HepG2 (cell line): ENCODE data around the gene IQGAP2. TPM values are rescaled to one million over a fixed set of nuclear protein-coding genes. Genes with fewer than 3 reads are reported as not detected.

Experiments used
- ASH2L ChIP-seq: fragments of 300-600, 200-600 bp; sonication (generic); IDR thresholded peaks from 2 replicates; pipeline ENCODE4 v1.7.0; 2017; ENCODE audit warnings: low read depth, mild to moderate bottlenecking, moderate library complexity, mixed read lengths, low read length; ENCODE audit not compliant: insufficient read length
- BRCA1 ChIP-seq: sonication (generic); formaldehyde crosslinking; IDR thresholded peaks from 2 replicates; pipeline ENCODE4 v1.4.0; 2020; ENCODE audit warnings: missing genetic modification reagents
- MAF1 ChIP-seq: sonication (generic); formaldehyde crosslinking; IDR thresholded peaks from 2 replicates; pipeline ENCODE4 v1.5.0; 2020; ENCODE audit warnings: missing genetic modification reagents, borderline replicate concordance
- MIXL1 ChIP-seq: IDR thresholded peaks from 2 replicates; pipeline ENCODE4 v1.6.1; 2016
- TBL1XR1 ChIP-seq: fragments of 150-350 bp; IDR thresholded peaks from 2 replicates; pipeline ENCODE4 v1.6.1; 2014; ENCODE audit warnings: borderline replicate concordance, low read length; ENCODE audit not compliant: partially characterized antibody
- TEF ChIP-seq: sonication (generic); formaldehyde crosslinking; IDR thresholded peaks from 2 replicates; pipeline ENCODE4 v1.5.0; 2020; ENCODE audit warnings: missing genetic modification reagents
- ZBTB21 ChIP-seq: sonication (generic); formaldehyde crosslinking; IDR thresholded peaks from 2 replicates; pipeline ENCODE4 v1.4.0; 2020; ENCODE audit warnings: missing genetic modification reagents
- ZMYM2 ChIP-seq: sonication (generic); formaldehyde crosslinking; IDR thresholded peaks from 2 replicates; pipeline ENCODE4 v1.8.0; 2022; ENCODE audit warnings: mild to moderate bottlenecking, missing genetic modification reagents
- ZNF34 ChIP-seq: sonication (generic); formaldehyde crosslinking; IDR thresholded peaks from 2 replicates; pipeline ENCODE4 v1.4.0; 2020; ENCODE audit warnings: mild to moderate bottlenecking, missing genetic modification reagents, borderline replicate concordance
- ZNF773 ChIP-seq: sonication (generic); formaldehyde crosslinking; IDR thresholded peaks from 2 replicates; pipeline ENCODE4 v1.4.0; 2020; ENCODE audit warnings: missing genetic modification reagents, borderline replicate concordance
- ZNF800 ChIP-seq: sonication (generic); formaldehyde crosslinking; IDR thresholded peaks from 2 replicates; pipeline ENCODE4 v1.4.0; 2020; ENCODE audit warnings: missing genetic modification reagents
- polyA plus RNA-seq, 8 experiments: library from polyadenylated mRNA; depleted of rRNA in 3 of 8; stranded (reverse) in 7 of 8; unstranded in 1 of 8; fragments of >200 nt; fragmentation: Illumina TruSeq in 4 of 8; extraction: Trizol in 4 of 8; gene quantifications; 2 replicates each; pipeline versions ENCODE4 v1.2.1 to v1.2.3, GENCODE V29; 2011 to 2016; ENCODE audit warnings: low read depth in 4 of 8, missing spikeins in 1 of 8, mixed read lengths in 1 of 8; ENCODE audit not compliant: insufficient read depth in 1 of 8
- total RNA-seq, 5 experiments: library from RNA; depleted of rRNA; stranded (reverse); fragments of >200 nt; fragmentation: Illumina TruSeq; extraction: Trizol; gene quantifications; 2 replicates each; pipeline ENCODE4 v1.2.3, GENCODE V29; 2016; ENCODE audit warnings: low read depth in 1 of 5
- TF ChIP-seq, protein P1 (sequence below): IDR thresholded peaks from 2 replicates; pipeline ENCODE4 v1.6.1; 2016; ENCODE audit warnings: missing genetic modification reagents, missing compliant biosample characterization
- TF ChIP-seq, protein P2 (sequence below): sonication (generic); formaldehyde crosslinking; IDR thresholded peaks from 2 replicates; pipeline ENCODE4 v1.4.0; 2020; ENCODE audit warnings: mild to moderate bottlenecking, low read depth, missing genetic modification reagents
- TF ChIP-seq, protein P3 (sequence below): sonication (generic); formaldehyde crosslinking; conservative IDR thresholded peaks from 2 replicates; pipeline ENCODE4 v1.4.0; 2020; ENCODE audit warnings: missing genetic modification reagents
- TF ChIP-seq, protein P4 (sequence below): sonication (generic); formaldehyde crosslinking; conservative IDR thresholded peaks from 2 replicates; pipeline ENCODE4 v1.4.0; 2020; ENCODE audit warnings: mild to moderate bottlenecking, missing genetic modification reagents, moderate library complexity

The IQGAP2 gene
- total and polyA plus RNA-seq, 2 of the 13 experiments (the other 11 are each of a cell fraction or from before 2014, with no cell fraction given): 35.2 to 83.3 TPM

- TF ChIP-seq TEF (CRISPR knock-in tag): no peak
- 0 out of 2 replicates have a peak, but pooled peaks have one; percentile 11 for TF ChIP-seq ZMYM2
- TF ChIP-seq MIXL1 (CRISPR knock-in tag): no peak
- TF ChIP-seq ZNF800 (CRISPR knock-in tag): 0 out of 2 replicates have a peak, but pooled peaks have one; percentile 45
- TF ChIP-seq ZNF34 (CRISPR knock-in tag): no peak
- no peak for TF ChIP-seq MAF1 (CRISPR knock-in tag)
- no peak for TF ChIP-seq TBL1XR1
- TF ChIP-seq, protein P1, sequence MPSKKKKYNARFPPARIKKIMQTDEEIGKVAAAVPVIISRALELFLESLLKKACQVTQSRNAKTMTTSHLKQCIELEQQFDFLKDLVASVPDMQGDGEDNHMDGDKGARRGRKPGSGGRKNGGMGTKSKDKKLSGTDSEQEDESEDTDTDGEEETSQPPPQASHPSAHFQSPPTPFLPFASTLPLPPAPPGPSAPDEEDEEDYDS (CRISPR knock-in tag): no peak
- TF ChIP-seq ZNF773: no peak
- TF ChIP-seq BRCA1 (CRISPR knock-in tag): no peak
- TF ChIP-seq, protein P2, sequence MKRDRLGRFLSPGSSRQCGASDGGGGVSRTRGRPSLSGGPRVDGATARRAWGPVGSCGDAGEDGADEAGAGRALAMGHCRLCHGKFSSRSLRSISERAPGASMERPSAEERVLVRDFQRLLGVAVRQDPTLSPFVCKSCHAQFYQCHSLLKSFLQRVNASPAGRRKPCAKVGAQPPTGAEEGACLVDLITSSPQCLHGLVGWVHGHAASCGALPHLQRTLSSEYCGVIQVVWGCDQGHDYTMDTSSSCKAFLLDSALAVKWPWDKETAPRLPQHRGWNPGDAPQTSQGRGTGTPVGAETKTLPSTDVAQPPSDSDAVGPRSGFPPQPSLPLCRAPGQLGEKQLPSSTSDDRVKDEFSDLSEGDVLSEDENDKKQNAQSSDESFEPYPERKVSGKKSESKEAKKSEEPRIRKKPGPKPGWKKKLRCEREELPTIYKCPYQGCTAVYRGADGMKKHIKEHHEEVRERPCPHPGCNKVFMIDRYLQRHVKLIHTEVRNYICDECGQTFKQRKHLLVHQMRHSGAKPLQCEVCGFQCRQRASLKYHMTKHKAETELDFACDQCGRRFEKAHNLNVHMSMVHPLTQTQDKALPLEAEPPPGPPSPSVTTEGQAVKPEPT (CRISPR knock-in tag): no peak
- no peak for TF ChIP-seq ZBTB21 (CRISPR knock-in tag)
- TF ChIP-seq, protein P3, sequence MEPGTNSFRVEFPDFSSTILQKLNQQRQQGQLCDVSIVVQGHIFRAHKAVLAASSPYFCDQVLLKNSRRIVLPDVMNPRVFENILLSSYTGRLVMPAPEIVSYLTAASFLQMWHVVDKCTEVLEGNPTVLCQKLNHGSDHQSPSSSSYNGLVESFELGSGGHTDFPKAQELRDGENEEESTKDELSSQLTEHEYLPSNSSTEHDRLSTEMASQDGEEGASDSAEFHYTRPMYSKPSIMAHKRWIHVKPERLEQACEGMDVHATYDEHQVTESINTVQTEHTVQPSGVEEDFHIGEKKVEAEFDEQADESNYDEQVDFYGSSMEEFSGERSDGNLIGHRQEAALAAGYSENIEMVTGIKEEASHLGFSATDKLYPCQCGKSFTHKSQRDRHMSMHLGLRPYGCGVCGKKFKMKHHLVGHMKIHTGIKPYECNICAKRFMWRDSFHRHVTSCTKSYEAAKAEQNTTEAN (CRISPR knock-in tag): 0 out of 2 replicates have a peak, but pooled peaks have one; percentile 9
- TF ChIP-seq, protein P4, sequence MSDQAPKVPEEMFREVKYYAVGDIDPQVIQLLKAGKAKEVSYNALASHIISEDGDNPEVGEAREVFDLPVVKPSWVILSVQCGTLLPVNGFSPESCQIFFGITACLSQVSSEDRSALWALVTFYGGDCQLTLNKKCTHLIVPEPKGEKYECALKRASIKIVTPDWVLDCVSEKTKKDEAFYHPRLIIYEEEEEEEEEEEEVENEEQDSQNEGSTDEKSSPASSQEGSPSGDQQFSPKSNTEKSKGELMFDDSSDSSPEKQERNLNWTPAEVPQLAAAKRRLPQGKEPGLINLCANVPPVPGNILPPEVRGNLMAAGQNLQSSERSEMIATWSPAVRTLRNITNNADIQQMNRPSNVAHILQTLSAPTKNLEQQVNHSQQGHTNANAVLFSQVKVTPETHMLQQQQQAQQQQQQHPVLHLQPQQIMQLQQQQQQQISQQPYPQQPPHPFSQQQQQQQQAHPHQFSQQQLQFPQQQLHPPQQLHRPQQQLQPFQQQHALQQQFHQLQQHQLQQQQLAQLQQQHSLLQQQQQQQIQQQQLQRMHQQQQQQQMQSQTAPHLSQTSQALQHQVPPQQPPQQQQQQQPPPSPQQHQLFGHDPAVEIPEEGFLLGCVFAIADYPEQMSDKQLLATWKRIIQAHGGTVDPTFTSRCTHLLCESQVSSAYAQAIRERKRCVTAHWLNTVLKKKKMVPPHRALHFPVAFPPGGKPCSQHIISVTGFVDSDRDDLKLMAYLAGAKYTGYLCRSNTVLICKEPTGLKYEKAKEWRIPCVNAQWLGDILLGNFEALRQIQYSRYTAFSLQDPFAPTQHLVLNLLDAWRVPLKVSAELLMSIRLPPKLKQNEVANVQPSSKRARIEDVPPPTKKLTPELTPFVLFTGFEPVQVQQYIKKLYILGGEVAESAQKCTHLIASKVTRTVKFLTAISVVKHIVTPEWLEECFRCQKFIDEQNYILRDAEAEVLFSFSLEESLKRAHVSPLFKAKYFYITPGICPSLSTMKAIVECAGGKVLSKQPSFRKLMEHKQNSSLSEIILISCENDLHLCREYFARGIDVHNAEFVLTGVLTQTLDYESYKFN (CRISPR knock-in tag): no peak
- peak; percentile 53 for TF ChIP-seq ASH2L
- TF ChIP-seq, all 625 proteins: peak for 9
These were observed 69.9 kb downstream of the IQGAP2 start (continued) for GRCh38 chr5:76473009-76473336.
